Measurements from ENCODE around the gene RBP2. TPM values are rescaled to one million over a fixed set of nuclear protein-coding genes. Genes with fewer than 3 reads are reported as not detected.

Gene RBP2
- total RNA-seq (2014; rRNA removed; shearing (Covaris generic)): not detected in 2 replicates

DNA sequence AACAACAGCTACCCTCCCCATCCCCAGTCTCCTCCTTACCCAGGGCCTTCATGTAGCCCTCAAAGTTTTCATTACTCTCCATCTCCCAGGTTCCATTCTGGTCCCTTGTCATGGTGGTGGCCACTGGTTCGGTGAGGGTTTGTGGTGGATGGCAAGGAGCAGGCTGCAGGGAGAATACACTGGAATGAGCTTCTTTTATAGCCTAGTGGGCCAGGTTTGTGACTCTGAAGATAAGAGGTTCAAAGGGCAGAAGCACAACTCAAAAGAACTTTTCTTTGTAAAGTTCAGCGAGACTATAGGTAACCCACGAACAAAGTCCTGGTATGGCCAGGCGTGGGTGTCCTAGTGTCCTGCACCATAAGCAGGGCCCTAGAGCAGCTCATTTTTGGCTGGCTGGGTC, at the start of gene RBP2:
TSS of gene RBP2 (minus strand) at position 169 of the 400 bp plus-strand sequence. CDS start at position 112, 57 bp downstream.
- no peak for DNase-seq (ENCODE audit: low spot score)

DNA sequence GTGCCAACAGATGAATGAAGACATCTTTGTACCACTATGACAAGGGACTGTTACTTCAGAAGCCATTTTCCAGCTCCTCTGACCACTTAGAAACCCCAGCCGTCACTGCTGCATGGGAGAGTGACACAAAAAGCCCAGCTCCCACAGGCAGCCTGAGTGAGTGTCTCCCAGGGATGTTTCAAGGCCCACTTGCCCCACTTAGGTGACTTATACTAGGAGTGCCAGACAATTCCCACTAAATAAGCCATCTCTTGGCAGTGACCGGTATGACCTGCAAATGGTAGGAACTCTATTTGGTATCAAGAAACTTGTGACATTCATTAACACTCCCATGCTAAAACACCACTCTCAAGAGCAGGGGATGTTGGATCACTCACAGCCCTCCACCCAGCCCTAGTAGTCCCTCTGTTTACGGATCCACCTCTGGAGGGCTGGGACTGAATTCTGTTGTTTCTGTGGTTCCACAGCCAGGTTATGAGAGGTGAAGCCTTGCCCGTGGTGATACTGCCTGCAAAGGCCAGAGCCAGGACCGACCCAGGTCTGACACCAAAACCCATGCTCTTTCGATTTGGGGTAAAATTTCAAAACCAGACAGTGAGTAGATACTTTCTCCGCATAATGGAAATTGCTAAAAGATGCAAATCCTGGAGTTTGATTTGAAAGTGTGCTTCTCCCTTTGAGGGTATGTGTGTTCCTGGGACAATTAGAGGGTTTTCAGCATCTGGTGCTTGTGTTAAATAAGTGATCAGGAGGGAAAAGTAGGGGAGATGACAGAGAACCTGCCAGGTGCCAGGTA, 48.7 kb upstream of the RBP2 start:
- no peak for DNase-seq (ENCODE audit: low spot score)

DNA sequence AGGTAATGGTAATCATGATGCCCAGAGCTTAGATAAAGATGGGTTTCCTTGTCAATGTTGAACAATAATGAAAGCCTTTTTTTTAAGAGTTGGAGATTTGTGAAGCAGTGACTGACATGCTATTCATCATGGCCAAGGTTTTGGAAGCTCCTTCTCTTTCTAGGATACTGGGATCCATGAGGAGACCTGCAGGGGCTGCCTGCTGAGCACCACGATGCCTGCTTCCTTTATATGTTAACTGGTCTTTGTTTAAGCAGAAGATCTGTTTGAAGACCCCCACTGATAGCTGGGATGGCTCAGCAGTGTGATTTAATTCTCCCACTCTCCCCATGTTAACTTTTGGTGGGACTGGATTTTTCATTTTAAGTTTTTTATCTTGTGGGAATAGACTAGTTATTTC, 47.4 kb upstream of the RBP2 start:
- no peak for DNase-seq (ENCODE audit: low spot score)

DNA sequence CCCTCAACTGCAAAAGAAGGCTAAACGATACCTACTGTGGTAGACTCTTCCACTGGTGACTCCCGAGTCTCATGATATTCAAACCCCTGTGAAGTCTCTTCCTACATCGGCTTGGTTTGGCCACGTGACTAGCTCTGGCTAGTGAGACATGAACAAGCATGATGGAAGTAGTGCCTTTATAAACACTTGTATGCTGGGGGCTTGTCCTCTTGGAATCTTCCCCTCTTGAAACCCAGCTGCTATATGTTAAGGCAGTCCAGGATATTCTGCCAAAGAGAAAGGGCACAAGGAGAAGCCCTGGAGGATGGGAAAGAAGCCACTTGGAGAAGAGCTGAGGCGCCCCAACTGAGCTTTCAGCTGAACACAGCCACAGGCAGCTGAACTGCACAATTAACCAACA, 46.9 kb upstream of the RBP2 start:
- DNase-seq (ENCODE audit: low spot score): no peak

DNA sequence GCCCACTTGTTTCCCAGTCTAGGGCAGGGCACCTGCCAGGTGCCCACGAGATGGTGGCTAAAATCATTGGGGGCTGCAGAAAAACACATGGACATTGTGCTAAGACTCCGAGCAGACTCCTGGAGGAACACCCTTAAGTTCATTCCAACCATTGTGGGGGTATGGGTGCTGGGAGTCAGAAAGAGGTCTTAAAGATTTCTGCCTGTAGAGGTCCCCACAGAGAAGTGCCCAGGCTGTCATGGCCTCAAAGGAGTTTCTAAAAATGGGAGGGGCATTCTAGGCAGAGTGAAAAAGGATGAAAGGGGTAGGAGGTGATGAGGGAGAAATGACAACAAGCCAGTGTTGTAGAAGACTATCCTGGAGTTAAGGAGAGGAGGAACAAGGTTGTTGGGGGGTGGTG, 46.1 kb upstream of the RBP2 start:
- no peak for DNase-seq (ENCODE audit: low spot score)

DNA sequence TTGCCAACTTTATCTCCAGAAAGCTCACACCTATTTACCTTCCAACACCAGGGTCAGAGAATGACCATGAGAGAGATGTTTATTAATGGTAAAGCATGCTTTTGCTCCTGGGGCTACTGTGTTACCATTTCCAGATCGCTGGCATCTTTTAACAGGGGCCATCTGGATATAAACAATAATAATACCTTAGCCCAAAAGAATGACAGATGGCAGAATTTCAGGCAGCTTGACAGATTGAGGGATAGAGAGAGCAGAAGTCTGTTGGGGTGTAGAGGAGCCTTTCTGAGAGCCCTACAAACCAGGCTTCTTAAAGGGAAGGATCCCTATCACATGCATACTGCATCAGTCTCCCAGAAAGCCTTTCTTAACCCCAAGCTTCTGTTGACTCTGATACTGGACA, 45.5 kb upstream of the RBP2 start:
- no peak for DNase-seq (ENCODE audit: low spot score)

DNA sequence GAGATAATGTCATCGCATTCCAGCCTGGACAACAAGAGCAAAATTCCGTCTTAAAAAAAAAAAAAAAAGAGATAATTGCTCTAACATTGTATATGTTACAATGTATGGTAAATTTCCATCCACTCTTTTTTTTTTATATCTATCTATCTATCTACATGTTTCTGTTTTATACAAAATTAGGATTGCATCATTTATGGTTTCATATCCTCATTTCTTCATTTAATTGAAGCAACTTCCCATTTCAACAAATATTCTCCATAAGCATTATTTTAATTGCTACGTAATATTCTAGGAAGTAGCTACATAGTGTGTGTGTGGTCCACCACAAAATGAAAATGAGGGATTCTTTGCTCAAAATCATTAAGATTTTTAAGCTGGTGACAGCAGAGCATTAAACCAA, 44.8 kb upstream of the RBP2 start:
- DNase-seq (ENCODE audit: low spot score): no peak

DNA sequence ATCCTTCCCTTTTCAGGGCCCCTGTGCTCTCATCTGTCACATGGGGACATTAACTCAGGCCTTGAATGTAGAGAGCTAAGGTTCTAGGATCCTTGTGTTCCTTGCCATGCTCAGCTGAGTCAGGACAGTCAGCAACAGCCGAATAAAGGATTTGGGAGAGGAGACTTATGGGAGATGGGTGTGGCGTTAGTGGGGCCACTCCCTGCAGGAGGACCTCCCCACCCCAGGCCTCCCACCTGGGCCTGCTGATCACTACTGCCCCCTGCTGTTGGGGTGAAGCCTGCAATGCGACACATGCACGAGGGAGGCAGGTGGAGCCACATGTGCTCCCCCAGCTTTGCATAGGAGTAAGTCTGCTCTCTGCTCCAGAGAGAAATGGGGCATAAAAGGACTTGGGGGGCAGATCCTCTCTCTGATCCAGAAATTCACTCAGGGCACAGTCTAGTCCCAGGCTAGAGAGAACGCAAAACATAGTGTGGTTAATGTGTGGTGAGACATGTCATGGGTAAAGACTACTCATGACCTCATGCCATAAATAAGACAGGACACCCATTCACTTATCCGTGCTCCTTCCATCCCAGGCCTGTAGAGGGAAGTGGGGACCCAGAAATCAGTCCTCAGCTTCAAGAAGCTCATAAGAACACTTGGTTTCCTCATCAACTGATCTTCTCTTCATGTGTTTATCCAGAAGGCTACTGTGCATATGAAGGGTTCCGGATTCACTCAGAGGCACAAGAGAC, 43.9 kb upstream of the RBP2 start:
- DNase-seq (ENCODE audit: low spot score): no peak

DNA sequence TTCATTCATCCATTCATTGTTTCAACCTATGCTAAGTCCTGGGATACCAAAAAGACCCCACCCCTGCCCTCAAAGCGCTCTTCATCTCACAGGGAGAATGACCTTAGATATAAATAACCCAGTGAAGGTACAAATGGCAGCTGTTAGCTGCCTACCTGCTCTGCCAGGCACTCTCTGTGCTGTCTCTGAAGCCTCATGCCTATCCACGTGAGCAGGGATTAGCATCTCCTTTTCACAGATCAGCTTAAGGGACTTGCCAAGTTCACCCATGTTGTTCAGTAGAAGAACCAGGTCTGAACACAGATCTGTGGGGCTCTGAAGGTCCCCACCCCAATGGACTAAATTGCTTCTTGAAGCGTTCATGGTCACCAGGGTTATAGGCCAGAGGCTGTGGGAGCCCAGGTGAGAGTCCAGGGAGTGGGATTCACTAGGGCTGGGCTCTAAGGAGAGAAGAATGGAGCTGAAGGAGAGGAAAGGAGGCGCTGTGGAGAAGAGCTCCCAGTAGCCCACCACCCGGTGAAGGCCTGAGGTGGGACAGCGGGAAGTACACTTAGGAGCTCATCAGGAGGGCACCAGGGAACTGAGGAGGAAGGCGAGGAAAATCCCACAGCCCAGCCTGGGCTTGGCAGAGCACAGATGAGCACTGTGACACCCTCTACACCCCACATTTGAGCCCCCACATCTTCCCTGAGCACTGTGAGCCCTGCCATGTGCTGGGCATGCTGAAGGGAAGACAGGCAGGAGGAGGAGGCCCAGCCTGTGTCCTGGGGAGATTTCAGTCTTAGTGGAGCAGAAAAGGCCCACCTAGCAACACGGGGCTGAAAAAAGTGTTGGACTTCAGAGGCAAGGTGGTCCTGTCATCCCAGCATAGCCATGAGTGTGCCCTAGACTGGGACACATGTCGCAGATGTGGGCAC, 42.9 kb upstream of the RBP2 start:
- no peak for DNase-seq (ENCODE audit: low spot score)

DNA sequence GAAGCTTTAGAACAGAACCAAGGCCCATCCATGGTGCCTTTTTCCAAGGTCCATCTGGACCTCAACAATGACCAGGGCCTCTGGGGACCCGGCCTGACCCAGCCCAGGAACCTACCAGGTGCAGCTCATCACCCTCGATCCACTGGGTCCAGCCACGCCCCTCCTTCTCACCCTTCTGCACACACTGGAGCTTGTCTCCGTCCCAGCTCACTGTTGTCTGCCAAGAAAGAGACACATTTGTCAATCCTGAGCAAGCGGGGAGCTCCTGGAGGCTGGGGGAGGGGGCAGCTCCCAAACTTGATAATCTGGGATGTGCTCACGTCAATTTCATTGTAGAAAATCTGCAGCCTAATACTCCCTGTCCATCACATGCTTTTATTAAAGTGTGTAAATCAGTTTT, 42.0 kb upstream of the RBP2 start:
- DNase-seq (ENCODE audit: low spot score): no peak

DNA sequence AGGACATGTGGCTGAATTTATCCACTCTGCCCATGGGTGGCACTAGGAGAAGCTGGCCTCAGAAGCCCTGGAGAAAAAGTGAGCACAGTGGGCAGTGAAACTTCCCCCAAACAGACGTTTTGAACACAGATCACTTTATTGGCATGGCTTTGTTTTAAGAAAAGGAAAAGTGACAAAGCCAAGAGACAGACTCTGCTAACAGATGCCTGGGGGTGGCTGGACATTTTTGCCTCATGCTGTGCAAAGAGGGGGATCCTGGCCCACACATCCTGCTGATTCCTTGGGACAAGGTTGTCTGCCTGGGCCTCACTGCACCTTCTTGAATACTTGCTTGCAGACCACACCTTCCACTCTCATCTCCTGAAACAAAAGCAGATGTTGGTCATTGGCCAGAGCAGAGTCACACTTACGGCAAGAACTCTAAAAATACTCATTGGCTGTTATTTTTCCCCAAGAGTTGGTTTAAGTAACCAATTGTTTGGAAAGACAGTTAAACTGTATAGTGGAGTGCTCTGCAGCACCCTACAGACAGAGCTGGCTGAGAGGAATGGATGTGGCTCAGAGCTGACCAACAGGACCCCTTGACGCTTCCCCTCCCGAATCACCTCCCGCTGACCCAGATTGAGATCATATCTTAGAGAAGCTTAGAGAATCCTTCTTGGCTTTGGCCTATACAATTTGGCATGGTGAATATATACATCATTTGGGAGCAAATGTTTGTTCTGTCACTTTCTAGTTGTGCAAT, 41.2 kb upstream of the RBP2 start:
- DNase-seq (ENCODE audit: low spot score): no peak

DNA sequence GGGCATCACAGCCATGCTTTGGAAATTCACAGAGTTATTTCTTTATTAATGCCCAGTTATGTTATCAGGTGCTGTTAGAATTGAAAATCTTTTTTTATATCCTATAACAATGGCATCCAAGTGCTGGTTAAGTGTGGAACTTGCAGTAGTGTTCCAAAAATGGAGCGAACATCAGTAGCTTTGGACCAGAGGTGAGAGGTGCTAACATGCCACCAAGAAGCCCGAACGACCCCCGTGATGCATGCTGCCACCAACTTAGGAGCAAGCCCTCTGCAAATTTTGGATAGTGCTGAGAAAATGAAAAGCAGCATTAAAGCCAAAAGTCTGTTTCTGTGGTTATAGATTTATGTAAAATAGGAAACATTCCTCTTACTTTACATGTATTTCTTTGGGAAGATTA, 38.4 kb upstream of the RBP2 start:
- DNase-seq (ENCODE audit: low spot score): no peak

DNA sequence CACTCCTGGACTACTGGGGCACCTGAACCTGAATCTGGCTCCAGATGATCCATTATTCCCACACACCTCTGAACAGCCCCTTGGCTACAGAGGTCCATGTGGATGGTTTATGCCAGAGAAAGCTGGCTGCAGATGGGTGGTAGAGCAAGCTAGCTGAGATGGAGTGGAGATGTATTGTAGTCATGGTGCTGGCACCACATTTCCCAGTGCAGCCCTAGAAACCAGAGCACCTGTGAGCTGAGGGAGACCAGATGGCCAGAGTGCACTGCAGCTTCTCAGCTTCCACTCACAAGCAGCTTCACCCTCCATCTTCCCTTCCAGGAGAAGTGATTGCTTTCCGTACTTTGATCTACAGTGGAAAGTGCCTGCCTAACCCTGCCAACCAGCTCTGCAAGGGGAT, 33.3 kb upstream of the RBP2 start:
- DNase-seq (ENCODE audit: low spot score): no peak

DNA sequence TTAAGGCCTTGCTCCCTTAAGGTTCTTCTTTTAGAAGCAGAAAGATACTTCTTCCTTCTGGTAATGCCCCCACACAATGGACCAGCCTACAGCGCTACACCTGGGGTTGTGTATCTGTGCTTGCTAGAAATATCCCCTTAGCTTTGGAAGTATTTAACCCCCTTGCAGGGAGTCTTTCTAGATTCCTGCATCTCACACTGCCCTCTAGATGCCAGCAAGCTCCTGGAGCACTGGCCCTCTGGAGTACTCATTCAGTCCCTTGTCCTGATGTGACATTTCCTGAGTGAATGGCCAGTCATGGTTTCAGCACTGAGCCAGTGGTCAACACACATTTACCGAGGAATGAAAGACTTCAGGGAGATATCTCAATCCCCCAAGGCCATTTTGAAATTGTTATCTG, 30.4 kb upstream of the RBP2 start:
- no peak for DNase-seq (ENCODE audit: low spot score)

DNA sequence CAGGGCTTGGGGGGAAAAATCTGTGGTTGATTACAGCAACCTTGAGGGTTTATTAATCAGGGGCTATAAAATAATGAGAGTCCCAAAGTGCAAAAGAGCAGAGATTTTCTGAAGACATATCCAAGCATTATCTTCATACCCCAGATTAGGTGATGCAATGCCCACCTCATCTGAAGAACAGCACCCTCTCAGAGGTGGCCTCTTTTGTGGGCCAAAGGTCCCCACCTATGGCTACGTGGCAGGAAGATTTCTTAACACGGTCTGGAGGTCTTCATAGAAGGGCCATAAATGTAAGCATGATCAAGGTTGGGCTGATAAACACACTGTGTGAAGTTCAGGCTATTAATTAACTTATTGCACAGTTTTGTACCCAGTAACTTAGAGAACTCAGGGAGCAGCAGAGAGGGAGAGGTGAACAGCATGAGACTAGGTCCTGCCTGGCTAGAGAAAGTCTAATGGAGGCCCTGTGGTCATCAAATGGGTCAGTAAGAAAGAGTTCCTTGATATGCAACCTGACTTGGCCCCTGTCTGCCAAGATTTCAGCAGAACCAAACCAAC, 29.6 kb upstream of the RBP2 start:
- DNase-seq (ENCODE audit: low spot score): no peak

DNA sequence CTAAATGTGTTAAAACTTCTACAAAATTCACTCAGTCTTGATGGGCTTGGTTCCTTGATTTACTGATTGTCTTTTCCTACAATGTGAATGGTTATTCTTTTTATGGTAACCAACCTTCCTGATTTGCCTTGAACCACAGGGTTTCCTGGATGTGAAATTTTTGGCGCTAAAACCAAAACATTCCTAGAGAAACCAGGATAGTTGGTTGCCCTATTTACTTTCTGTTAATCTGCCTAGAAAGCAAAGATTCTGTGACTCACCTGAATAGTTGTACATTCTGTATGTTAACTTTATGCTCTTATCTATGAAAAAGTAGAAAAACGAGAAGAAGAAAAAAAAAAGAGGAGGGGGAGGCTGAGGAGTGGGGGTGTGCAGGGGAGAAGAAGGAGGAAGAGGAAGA, 23.2 kb upstream of the RBP2 start:
- no peak for DNase-seq (ENCODE audit: low spot score)

DNA sequence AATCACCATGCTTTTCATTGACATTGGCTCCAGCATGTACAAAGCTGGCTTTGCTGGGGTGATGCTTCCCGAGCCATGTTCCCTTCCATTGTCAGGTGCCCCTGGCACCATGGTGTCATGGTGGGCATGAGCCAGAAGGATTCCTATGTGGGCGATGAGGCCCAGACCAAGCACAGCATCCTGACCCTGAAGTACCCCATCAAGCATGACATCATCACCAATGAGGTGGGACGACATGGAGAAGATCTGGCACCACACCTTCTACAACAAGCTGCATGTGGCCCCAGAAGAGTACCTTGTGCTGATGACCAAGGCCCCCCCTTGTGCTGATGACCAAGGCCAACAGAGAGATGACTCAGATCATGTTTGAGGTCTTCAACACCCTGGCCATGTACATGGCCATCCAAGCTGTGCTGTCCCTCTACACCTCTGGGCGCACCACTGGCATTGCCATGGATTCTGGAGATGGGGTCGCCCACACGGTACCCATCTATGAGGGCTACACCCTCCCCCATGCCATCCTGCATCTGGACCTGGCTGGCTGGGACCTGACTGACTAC, 17.6 kb upstream of the RBP2 start:
- no peak for DNase-seq (ENCODE audit: low spot score)

DNA sequence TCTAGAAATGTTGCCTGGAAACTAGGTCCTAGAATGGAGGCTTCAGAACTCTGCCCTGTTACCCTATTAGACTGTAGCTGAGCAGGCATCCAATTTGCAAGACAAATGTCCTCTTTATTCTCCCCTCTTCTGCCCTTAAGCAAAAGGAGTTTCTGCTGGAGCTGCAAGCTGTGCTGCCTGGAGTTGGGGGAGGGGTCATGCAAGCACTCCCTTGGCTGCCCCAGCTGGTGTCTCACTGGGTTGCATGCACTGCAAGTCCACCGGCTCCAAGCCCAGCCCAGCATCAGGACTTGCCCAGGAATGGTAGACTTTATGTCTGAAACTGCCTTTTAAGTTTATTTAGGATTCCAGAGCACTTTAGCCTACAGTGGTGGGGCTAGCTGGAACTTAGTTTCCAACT, 15.7 kb upstream of the RBP2 start:
- no peak for DNase-seq (ENCODE audit: low spot score)

DNA sequence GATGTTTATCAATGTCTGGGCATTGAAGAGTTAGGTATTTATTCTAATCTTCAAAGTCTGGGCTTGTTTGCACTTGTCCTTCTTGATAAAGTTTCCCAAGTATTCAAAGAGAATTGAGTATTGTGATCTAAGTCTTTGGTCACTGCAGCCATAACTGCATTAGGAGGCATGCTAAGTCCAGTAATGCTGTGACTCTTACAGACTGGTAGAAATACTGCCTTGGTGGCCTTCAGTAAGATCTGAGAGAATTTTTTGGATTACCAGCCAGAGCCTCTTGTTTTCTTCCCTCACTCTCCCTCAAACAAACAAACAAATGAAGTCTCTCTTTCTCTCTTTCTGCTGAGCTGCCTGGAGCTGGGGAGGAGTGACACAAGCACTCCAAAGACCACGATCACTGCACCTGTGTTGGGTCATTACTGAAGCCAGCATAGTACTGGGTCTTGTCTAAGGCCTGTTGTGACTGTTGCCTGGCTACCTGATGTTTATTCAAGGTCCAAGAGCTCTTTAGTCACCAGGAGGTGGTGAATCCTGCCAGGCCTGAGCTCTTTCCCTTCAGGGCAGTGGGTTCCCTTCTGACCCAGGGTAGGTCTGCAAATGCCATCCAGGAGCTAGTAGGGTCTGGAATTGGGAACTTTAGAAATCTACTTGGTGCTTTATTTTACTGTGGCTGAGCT, 14.8 kb upstream of the RBP2 start:
- no peak for DNase-seq (ENCODE audit: low spot score)

DNA sequence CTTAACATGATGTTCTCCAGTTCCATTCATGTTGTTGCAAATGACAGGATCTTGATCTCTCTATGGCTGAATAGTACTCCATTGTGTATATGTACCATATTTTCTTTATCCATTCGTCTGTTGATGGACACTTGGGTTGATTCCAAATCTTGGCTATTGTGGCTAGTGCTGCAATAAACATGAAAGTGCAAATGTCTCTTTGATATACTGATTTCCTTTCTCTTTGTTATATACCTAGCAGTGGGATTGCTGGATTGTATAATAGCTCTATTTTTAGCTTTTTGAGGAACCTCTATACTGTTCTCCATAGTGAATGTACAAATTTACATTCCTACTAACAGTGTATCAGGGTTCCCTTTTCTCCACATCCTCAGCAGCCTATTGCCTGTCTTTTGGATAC, 5.9 kb upstream of the RBP2 start:
- no peak for DNase-seq (ENCODE audit: low spot score)
